NCI-H2227 (cell line): ENCODE measurements around the gene PGAM5.

Experiments used
- DNase-seq: peaks from one replicate; lab custom pipeline; 2025; ENCODE audit not compliant: unreplicated experiment; lab: John Stamatoyannopoulos, UW

PGAM5 gene

DNA sequence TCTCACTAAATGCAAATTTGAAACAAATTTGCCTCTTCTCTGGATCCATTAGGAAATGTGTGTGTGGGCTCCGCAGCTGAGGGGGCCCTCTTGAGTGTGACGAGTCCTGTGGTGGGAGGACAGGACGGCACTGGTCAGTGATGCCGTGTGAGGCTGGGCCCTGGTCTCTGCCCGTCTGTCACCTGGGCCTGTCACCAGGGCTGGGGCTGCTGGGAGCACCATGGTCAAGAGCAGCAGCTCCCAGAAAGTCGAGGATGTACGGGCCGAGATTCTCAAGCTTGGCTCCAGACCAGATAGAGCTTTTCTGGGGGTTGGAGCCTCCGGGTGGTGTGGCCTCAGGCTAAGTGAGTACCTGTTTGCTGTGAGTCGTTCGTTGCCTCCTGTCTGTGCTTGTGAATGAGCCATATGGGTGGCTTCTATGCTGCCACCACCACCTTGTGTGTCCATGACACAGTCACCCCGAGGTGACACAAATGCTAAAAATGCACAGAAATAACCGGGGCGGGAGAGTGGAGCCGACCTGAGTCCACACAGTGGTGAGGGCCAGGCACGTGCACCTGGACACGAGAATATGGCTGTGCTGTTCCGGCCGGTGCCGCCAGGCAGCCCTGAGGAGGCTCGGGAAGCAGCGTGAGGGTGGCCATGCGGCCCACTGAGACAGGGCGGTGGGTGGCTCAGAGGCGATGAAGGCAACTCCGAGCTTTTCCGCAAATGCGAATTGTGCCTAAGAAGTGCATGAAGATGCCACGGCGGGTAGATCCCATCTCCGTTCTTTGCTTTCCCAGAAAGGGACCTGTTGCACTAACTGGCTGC, 8.7 kb downstream of the PGAM5 start:
- no peak for DNase-seq

DNA sequence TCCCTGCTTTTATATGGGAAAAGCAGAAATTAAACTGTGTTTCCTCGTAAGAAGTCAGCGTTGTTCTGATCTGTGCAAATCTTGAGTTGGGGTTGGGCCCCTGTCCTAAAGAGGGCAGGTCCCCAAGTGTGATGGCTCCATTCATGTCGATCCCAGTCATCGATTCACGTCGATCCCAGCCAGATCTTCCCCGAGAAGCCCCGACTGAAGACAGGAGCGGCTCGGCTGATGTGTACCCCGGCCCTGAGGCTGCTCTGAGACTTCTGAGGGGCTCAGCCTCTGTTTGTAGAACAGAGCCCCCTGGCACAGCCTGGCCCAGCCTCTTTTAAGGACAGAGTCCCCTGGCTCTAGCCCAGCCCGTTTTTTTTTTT, 9.3 kb downstream of the PGAM5 start:
- no peak for DNase-seq

- no peak for DNase-seq
These were observed 10.1 kb downstream of the PGAM5 start for GRCh38 chr12:132720606-132721345.

GRCh38 chr12:132723015-132723763, 12.5 kb downstream of the PGAM5 start:
- no peak for DNase-seq

GRCh38 chr12:132723764-132724140, 13.1 kb downstream of the PGAM5 start:
- no peak for DNase-seq

DNA sequence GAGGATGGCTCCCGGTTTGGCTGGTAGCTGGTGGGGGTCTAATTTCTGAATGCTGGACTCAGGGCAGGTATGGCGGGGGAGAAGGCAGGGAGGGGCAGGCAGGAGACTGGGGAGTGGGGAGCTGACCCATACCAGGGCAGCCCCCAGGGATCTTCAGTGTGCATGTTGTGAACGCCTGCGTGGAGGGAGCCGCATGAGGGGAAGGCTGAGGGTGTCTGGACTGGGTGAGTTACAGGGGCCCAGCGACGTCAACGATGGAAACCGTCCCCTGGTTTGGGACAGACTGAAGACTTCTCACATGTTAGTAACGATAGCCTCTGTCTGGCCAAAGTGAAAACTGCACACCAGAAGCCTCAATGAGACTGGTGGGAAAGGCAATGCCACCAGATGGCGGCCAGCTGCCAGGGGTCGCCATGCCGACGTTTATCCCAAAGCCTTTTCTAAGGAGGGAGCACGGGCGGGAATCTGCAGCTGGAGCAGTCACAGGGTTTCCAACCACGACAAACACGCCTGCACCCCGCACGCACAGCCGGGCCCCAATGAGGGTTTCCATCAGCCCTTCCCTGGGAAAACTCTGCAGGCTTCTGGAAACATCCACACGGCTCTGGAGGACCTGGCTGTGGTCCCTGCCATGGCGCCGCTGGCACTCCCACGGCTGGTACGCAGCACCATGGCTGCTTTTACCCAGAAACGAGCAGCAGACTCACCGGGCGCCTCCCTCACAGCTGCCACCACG, 14.0 kb downstream of the PGAM5 start:
- DNase-seq: no peak

DNA sequence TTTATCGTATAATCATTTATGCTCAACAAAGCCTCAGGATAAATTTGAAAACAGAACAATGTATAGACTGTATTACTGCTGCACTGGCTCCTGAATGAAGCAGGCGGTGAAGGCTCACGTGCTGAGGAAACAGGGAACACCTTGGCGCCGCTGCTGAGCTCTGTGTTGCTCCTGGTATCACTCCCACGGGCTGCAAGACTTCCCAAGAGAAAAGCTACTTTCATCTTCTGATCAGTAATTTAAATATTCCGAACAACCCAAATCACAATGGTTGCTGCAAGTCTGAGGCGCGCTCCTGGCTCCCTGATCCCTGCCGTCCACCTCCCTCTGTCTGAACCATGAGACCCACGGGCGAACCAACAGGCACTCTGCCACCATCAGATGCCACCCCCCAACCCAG, 15.7 kb downstream of the PGAM5 start:
- no peak for DNase-seq

- no peak for DNase-seq
These were observed 16.6 kb downstream of the PGAM5 start for GRCh38 chr12:132727091-132727794.

DNA sequence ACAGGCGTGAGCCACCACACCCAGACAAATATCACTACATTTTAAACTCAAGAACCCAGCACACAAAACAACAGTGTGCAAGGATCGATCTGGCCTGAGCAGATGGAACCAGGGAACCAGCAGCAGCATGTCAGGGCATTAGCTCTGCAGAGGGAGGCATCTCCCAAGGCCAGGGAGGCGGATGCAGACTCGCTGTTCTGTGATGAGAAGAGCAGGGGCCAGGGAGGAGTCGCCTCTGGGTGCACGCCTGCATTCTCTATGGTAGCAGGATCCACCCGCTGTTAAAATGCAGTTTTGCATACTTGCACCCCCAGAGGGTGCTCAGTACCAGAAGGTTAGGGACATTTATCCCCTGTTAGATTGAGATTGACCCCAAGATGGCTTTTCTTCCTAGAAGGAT, 17.9 kb downstream of the PGAM5 start:
- DNase-seq: no peak

- no peak for DNase-seq
These were observed 19.1 kb downstream of the PGAM5 start for GRCh38 chr12:132729541-132730320.

DNA sequence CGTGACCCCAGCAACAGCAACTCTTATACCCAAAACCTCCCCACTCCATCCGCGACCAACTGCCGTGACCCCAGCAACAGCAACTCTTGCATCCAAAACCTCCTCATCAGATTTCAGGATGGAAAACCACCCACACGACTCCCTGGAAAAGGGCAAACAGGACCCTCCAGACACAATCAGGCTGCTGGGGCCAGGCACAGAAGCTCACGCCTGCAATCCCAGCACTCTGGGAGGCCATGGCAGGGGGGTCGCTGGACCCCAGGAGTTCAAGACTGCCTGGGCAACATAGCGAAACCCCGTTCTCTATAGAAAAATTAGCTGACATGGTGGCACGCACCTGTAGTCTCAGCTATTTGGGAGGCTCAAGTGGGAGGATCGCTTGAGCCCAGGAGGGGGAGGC, 19.7 kb downstream of the PGAM5 start:
- DNase-seq: no peak

GRCh38 chr12:132731574-132731973, 20.9 kb downstream of the PGAM5 start:
- DNase-seq: no peak

DNA sequence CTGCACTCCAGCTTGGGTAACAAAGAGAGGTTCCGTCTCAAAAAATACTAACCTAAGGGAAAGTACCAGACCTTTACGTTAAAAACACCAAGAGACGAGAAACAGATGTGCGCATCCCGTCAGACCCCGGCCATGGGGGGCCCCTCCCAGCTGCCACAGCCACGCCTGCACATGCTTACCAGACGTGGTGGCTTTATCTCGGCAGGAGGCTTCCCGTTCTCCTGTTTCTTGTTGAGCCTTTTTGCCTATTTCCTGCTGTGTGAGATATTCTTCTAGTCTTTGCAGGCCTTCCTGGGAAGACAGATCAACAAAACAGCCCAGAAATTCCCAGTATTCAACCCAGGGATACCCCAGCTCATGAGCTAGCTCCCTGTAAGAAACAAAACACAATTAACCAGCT, 23.6 kb downstream of the PGAM5 start:
- no peak for DNase-seq

DNA sequence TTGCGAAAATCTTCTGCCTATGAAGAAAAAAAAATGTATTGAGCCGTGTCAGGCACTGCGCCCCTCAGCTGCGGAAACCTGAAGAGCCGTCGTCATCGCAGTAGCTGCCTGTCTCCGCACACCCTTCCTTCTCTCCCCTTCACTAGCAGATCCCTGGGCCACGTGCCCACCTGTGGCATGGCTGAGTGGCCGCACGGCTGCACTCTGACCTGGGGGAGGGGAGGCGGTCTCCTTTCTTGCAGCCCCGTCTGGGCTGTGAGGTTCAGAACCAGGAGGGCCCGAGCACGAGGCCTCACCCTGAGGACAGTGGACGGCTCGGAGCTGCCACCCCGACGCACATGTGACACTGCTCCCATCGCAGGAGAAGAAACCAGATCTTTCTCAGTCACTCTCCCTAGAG, 24.9 kb downstream of the PGAM5 start:
- DNase-seq: no peak

DNA sequence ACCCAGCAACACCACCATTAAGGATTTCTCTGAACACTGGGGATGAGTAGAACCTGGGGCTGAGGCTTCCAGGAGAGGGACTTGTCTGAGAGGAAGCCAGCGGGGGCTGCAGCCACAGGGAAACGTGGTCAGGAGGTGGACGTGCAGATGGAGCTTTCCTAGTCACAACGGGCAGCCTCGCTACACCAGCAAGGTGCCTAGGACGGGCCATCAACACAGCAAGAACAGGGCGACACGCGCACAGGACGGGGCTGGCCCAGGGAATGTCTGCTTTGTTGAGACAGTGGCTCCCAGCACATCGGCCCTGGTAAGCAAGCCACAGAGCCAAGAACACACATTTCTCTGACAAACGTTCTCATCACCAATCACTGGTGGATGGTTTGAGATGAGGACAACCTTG, 25.7 kb downstream of the PGAM5 start:
- DNase-seq: no peak

DNA sequence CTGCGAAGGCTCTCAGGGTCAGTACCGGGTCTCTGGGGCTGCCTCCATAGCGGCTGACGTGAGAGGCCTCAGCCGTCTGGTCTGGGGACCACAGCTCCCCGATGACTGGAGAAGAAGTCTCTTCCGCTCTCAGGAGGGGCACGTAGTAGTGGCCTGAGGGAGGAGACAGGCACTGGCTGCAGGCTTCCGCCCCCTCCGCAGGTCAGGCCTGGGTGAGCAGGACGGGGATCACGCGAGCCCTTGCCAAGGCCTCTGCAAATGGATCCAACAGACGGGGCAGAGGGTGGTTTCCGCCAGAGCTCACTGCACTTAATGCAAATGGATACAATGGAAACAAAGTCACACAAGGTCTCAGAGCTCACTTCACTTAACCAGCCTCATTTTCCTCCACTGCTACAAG, 26.3 kb downstream of the PGAM5 start:
- no peak for DNase-seq

- no peak for DNase-seq
These were observed 29.1 kb downstream of the PGAM5 start for GRCh38 chr12:132739600-132740312.

DNA sequence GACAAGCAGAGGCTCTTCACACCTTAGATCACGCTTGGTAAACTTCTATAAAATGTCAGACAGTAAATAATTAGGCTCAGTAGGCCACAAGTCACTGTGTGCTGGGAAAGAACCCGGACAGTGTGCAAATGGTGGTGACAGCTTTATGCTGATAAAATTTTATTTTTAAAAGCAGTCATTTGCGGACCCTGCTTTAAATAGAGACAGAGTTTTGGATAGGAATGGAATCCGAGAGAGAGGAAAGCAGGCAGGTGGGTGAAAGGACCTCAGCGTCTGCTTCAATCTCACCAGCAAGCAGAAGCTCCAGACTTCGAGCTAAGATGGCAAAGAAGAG, 29.6 kb downstream of the PGAM5 start:
- DNase-seq: no peak

GRCh38 chr12:132740652-132741051, 30.0 kb downstream of the PGAM5 start:
- DNase-seq: no peak
